HG02763 (cell line): ENCODE data around the gene ADORA2A.
"Not testable (repeated sequence)": the region's sequence is repeated elsewhere in the genome, so short reads cannot be mapped to it uniquely, and the experiment has no call there.

Experiments
- ATAC-seq: cut with Tn5 transposase; IDR thresholded peaks from one replicate; pipeline ENCODE4 v1.9.1; 2021; ENCODE audit warnings: mild to moderate bottlenecking, moderate library complexity; ENCODE audit not compliant: unreplicated experiment

ADORA2A gene

DNA sequence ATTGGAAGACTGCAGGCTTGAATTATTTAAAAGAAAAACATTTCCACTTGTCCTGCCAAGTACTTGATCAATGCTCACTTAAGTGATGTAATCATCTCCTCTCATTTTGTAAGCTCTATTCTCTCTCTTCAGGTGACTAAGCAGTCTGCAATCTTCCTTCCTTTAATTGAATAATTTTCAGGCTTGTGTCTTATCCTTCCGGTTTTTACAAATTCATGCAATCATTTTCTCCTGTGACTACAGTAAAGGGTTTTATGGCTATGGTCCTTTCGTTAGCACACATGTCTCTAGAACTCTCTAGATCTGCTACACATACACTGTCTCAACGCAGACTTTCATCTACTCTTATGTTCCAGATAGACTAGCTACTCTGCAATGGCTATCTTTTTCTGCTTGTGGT is 55.2 kb downstream of the ADORA2A start:
- no peak for ATAC-seq

DNA sequence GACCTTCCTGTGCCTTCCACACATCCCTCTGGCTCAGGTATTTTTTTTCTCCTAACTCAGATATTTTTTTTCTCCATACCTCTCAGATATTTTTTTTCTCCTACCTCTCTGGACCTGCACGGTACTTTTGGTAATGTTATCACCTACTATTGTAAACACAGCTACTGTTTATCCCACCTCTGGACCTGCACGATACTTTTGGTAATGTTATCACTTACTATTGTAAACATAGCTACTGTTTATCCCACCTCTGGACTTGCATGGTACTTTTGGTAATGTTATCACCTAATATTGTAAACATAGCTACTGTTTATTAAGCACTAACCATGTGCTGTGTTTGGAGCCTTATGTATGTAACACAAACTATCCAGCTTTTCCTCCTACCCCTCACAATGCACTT is 55.6 kb downstream of the ADORA2A start:
- no peak for ATAC-seq

DNA sequence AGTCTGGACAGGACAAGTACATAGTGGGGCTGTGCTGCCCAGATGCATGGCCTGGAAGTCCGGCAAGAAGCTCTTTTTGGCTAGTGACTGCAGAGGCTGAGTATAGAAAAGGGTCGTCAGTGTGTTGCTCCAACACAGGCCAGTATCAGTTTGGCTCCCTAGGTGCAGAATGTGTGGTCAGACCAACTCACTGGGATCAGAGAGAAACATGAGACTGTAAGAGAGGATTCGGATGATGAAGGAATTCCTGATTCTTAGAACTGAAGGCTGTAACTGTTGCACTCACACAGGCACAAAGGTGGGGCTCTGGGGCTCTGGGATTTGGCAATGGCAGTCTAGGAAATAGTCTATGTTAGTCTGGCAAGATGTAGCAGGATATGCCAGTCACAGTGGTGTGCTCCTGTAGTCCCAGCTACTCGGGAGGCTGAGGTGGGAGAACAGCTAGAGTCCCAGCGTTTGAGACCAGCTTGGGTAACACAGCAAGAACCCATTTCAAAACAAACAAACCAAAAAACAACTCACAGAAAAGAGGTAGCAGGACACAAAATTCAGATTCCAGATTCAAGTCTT is 56.7 kb downstream of the ADORA2A start:
- ATAC-seq = no peak

DNA sequence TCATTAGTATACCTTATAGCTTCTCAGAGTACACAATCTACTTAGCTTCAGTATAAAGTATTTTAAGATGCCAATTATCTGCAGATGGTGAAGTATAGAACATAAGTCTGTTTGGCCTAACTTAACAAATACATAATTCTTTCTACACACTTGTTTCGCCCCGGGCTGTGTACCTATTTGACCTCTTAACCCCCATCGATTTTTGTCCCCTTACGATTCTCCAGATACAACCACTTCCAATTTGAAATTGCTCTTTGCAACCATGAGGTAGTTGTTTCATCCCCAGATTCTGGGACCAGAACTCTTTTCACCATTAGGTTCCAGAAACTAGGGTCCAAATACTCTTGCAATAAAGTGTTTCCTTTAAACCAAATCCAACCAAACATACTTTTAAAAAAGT is 57.8 kb downstream of the ADORA2A start:
- no peak for ATAC-seq

DNA sequence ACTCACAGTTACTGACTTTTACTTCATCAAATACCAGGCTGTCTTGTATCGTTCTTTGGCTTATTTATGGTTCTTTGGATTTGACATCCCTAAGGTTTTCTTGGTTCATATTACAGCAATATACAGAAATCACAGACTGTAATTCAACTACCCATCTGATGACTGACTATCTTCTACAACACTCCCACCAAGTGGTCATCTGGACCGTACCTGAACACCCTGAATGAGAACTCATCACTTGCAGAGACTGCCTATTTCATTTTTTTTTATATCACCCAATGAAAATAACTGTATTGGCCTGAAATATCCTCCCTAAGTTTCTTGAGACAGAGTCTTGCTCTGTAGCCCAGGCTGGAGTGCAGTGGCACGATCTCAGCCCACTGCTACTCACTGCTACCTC is 58.2 kb downstream of the ADORA2A start:
- no peak for ATAC-seq

DNA sequence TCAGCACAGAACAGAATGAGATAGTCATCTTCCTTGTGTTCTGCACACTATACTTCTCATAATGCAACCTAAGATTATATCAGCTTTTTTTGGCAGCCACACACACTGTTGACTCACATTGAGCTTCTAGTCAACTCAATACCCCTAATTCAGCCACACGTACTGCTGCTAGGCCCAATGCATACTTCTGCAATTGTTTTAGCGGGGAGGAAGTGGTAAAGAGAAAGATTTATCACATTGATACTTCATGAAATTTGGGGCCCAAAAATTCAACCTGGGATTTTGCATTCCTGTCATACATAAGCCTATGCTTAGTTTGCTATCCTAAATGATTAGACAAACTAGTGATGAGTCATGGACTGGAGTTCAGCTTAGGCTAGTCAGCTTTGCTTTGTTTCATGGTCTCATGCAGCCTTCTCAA is 59.1 kb downstream of the ADORA2A start:
- no peak for ATAC-seq

DNA sequence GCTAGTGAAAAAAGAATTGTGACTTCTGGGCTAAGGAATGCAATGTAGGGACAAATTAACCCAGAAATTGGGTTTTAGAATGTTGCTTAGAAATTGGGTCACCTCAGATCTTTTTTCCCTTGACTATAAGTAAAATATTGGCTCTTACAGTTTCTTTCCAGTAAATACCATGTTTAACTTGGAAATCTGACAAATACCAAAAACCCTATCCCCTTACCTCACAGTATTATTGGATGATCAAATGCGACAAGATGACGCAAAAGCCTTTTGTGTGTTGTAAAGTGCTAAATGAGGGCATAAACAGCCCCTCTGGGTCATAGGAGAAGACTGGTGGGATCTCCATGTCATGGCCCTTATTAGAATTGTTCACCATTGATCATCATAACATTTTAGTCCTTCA is 61.6 kb downstream of the ADORA2A start:
- no peak for ATAC-seq

DNA sequence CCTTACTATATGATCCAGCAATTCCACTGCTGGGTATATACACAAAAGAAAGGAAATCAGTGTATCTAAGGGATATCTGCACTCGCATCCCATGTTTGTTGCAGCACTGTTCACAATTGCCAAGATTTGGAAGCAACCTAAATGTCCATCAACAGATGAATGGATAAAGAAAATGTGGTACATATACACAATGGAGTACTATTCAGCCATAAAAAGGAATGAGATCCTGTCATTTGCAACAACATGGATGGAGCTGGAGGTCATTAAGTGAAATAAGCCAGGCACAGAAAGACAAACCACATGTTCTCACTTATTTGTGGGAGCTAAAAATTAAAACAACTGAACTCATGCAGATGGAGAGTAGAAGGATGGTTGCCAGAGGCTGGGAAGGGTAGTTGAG is 62.0 kb downstream of the ADORA2A start:
- ATAC-seq = not testable (repeated sequence)
